Effector memory CD4-positive, alpha-beta T cell (primary cell): Measurements from ENCODE around the gene SULT2B1.

Experiments used
- DNase-seq, 3 donors: peaks; one replicate each; pipeline ENCODE4 v3.0.0-alpha.2; 2020
- H3K27ac ChIP-seq: 2 replicates; pipeline ENCODE4 v1.7.0; 2013; ENCODE audit warnings: mild to moderate bottlenecking, low read length, moderate library complexity; ENCODE audit not compliant: insufficient read depth, poor library complexity, severe bottlenecking
- H3K27me3 ChIP-seq: replicated peaks from 2 replicates; pipeline ENCODE4 v1.7.0; 2013; ENCODE audit warnings: mild to moderate bottlenecking, low read length; ENCODE audit not compliant: insufficient read depth, control insufficient read depth, poor library complexity, severe bottlenecking
- H3K36me3 ChIP-seq: 2 replicates; pipeline ENCODE4 v1.7.0; 2013; ENCODE audit warnings: mild to moderate bottlenecking, low read length, moderate library complexity; ENCODE audit not compliant: control insufficient read depth, insufficient read depth
- H3K4me1 ChIP-seq: 2 replicates; pipeline ENCODE4 v1.7.0; 2013; ENCODE audit warnings: low read length, mild to moderate bottlenecking; ENCODE audit not compliant: control insufficient read depth, insufficient read depth, poor library complexity, severe bottlenecking
- H3K4me3 ChIP-seq: 2 replicates; pipeline ENCODE4 v1.7.0; 2013; ENCODE audit warnings: low read length, low read depth, mild to moderate bottlenecking; ENCODE audit not compliant: insufficient read depth, poor library complexity, severe bottlenecking
- H3K9me3 ChIP-seq: 2 replicates; pipeline ENCODE4 v1.7.0; 2013; ENCODE audit warnings: mild to moderate bottlenecking, low read length, moderate library complexity; ENCODE audit not compliant: control insufficient read depth

The SULT2B1 gene

DNA sequence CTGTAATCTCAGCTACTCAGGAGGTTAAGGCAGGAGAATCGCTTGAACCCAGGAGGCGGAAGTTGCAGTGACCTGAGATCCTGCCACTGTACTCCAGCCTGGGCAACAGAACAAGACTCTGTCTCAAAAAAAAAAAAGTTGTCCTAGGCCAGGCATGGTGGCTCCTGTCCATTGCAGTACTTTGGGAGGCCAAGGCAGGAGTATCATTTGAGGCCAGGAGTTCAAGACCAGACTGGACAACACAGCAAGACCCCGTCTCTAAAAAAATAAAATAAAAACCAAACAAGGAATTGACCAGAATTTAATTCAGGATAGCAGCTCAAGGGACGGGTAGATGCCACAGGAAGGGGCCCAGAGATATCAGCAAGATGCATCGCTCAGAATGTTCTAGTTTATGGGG is 4.9 kb downstream of the SULT2B1 start:
- no peaks in the 10 kb centered on the region for H3K9me3 ChIP-seq
- H3K27me3 ChIP-seq: no peaks in the 10 kb centered on the region
- no peak overlapping the region for H3K4me3 ChIP-seq
- H3K4me1 ChIP-seq: no peaks in the 10 kb centered on the region
- no peaks in the 10 kb centered on the region for H3K36me3 ChIP-seq
- no peak overlapping the region for H3K27ac ChIP-seq
- no peak for DNase-seq

DNA sequence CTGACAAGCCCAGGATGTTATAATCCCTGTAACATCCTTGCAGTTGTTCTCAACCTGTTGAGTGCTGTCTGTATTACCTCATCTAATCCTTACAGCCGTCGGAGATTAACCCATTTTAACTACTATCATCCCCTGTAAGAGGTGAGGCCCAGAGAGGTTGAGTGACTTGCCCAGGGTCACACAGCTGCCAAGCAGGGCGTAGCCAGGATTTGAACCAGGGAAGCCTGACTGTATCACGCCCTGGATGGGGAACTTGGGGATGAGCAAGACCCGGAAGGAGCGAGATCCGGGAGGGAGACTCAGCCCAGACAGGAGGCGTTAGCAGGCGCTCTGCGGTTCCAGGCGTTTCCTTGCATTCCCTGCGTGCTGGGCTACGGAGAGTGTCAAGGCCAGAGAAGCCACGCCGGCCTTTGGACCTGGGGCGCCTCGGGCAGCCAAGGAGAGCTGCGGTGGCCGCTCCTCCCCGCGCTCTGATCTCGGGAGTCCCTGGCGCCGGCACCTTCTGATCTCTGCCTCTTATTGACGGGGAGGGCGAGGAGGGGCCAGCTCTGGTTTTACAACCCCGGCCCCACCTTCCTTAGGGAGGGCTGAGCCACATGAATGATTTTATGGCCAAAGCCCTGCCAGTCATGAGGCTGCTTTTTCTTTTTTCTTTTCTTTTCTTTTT is 6.2 kb downstream of the SULT2B1 start:
- no peaks in the 10 kb centered on the region for H3K4me1 ChIP-seq
- no peaks in the 10 kb centered on the region for H3K36me3 ChIP-seq
- H3K27ac ChIP-seq: no peak overlapping the region
- H3K4me3 ChIP-seq: no peak overlapping the region
- DNase-seq: no peak
- no peaks in the 10 kb centered on the region for H3K27me3 ChIP-seq
- no peaks in the 10 kb centered on the region for H3K9me3 ChIP-seq

DNA sequence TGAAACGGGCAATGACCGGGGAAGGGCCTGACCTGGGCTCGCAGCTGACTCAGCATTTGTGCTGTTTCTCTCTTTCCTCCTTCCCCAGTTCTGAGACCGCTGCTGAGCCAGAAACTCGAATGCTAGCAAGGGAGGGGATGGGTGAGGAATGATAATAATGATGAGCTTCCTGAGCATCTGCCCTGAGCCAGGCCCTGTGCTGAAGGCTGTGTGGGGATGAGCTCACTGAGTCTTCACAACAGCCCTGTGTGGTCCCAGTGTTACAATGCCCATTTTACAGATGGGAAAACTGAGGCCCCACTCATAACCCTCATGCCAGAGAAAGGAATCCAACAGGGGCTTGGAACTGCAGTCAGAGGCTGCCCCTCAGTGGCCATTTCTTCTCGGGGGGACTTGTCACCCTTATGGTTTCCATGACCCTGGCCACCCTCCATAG is 8.1 kb downstream of the SULT2B1 start:
- Histone ChIP-seq H3K27me3 (no peaks in the 10 kb centered on the region), H3K9me3 (no peaks in the 10 kb centered on the region), H3K36me3 (no peaks in the 10 kb centered on the region), H3K4me3 (no peak overlapping the region), H3K4me1 (no peaks in the 10 kb centered on the region), H3K27ac (no peak overlapping the region)
- no peak for DNase-seq

DNA sequence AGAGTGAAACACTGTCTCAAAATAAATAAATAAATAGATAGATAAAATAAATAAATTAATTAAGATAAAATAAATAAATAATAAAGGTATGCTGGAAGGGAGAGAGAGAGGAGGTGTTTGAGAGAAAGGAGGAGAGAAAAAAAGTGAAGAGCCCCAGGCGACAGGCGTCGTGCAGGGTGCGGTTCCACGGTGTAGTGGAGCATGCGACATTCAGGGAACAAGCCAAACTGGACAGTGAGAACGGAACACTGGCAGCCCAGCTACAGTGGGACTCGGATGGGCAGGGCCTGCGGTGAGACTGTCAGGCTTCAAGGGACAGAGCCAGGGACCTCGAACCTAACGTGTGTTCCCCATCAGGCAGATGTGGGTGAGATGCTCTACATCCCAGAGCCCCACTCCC is 9.4 kb downstream of the SULT2B1 start:
- no peaks in the 10 kb centered on the region for H3K4me1 ChIP-seq
- H3K36me3 ChIP-seq: no peaks in the 10 kb centered on the region
- no peak overlapping the region for H3K4me3 ChIP-seq
- H3K27me3 ChIP-seq: no peaks in the 10 kb centered on the region
- no peaks in the 10 kb centered on the region for H3K9me3 ChIP-seq
- no peak for DNase-seq
- no peak overlapping the region for H3K27ac ChIP-seq

DNA sequence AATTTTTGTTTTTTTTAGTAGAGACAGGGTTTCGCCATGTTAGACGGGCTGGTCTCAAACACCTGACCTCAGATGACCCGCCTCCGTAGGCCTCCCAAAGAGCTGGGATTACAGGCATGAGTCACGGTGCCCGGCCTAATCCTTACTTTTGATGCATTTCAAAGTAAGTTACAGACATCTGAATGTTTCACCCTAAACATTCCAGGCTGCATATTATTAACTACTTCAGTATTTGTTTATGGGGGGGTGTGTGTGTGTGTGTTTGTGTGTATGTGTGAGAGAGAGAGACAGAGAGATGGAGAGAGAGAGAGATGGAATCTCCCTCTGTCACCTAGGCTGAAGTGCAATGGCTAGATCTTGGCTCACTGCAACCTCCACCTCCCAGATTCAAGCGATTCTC is 13.1 kb downstream of the SULT2B1 start:
- no peak for DNase-seq
- H3K27me3 ChIP-seq: no peaks in the 10 kb centered on the region
- no peak overlapping the region for H3K4me3 ChIP-seq
- H3K9me3 ChIP-seq: no peaks in the 10 kb centered on the region
- no peak overlapping the region for H3K27ac ChIP-seq
- H3K4me1 ChIP-seq: no peaks in the 10 kb centered on the region
- no peaks in the 10 kb centered on the region for H3K36me3 ChIP-seq

DNA sequence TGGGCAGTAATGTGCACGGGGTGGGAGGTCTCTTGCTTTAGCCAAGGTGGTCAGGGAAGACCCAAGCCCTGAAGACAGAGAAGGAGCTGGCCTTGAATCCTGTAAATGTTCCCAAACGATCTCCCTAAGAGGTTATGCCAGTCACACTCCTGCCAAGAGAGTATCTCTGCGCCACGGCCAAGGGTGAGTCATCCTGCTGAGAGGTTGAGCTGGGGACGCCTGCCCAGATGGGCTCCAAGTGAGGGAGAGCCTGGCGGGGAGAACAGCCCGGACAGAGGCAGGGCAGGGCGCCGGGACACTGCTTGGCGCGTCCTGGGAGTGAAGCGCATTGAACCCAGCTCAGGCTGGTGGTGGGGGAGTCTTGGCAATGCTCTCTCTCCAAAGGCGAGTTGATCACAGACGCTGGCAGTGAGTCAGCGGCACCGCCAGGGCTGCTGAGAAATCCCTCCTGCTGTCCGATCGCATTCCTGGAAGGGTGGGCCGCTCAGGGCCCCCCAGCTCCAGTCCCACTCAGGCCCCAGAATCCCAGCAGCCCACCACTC is 16.4 kb downstream of the SULT2B1 start:
- no peaks in the 10 kb centered on the region for H3K36me3 ChIP-seq
- H3K27ac ChIP-seq: no peak overlapping the region
- no peaks in the 10 kb centered on the region for H3K9me3 ChIP-seq
- H3K27me3 ChIP-seq: no peaks in the 10 kb centered on the region
- no peaks in the 10 kb centered on the region for H3K4me1 ChIP-seq
- no peak overlapping the region for H3K4me3 ChIP-seq
- DNase-seq: no peak

DNA sequence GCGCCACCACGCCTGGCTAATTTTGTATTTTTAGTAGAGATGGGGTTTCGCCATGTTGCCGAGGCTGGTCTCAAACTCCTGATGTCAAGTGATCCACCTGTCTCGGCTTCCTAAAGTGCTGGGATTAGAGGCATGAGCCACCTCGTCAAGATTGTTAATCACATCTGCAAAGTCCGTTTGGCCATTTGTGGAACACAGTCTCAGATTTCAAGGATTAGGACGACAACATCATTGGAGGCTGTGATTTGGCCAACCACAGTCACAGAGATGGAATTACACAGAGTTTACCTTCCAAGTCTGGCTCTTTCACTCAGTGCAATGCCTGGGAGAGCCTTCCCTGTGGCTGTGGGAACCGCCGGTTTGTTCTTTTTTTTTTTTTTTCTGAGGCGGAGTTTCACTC is 17.8 kb downstream of the SULT2B1 start:
- H3K4me1 ChIP-seq: no peaks in the 10 kb centered on the region
- no peaks in the 10 kb centered on the region for H3K36me3 ChIP-seq
- H3K9me3 ChIP-seq: no peaks in the 10 kb centered on the region
- H3K27ac ChIP-seq: no peak overlapping the region
- no peaks in the 10 kb centered on the region for H3K27me3 ChIP-seq
- DNase-seq: no peak
- no peak overlapping the region for H3K4me3 ChIP-seq

DNA sequence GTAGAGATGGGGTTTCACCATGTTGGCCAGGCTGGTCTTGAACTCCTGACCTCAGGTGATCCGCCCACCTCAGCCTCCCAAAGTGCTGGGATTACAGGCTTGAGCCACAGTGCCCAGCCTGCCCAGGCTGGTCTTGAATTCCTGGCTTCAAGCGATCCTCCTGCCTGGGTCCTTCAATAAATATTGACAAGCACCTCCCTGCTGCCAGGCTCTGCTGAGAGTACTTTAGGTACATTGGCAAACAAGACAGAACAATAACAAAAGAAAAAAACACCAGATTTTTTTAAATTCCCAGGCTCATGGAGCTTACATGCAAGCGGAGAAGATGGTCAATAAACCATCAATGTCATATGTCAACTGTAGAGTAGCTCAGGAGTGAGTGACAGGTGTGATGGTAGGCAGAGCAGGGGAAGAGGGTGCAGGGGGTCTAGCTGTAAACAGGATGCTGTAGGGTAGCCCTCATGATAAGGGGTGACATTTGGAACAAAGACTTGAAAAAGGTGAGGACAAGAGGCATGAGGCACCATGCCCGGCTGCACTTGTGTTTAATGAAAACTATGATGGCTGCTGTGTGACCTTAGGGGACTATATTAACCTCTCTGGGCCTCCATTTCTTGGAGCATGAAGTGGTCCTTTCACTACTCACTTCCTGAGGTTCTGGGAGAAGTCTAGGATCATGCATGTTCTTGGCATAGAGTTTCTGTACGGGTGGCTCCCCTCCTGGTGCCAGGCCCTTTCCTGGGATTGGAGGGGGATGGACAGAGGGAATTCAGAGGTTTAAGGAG is 19.6 kb downstream of the SULT2B1 start:
- H3K4me3 ChIP-seq: no peak overlapping the region
- H3K27me3 ChIP-seq: no peaks in the 10 kb centered on the region
- no peaks in the 10 kb centered on the region for H3K4me1 ChIP-seq
- DNase-seq: no peak
- no peaks in the 10 kb centered on the region for H3K9me3 ChIP-seq
- no peak overlapping the region for H3K27ac ChIP-seq
- H3K36me3 ChIP-seq: no peaks in the 10 kb centered on the region

DNA sequence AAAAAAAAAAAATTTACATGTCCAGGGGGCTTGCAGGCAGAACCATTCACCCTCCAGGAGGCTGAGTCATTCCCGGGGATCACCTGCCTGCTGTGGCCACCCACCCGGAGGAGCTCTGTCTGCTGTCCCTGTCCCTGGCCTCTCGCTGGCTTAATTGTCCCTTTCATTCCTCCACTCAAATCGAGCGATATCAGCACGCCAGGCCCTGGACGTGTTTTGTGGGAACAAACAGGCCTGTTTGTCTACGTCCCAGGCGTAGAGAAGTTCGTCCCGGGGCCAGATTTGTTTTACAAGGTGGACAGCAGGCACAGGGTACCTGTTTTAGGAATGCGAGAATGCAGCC is 21.2 kb downstream of the SULT2B1 start:
- Histone ChIP-seq H3K4me3 (no peak overlapping the region), H3K9me3 (no peaks in the 10 kb centered on the region), H3K27me3 (no peaks in the 10 kb centered on the region), H3K27ac (no peak overlapping the region), H3K36me3 (no peaks in the 10 kb centered on the region), H3K4me1 (no peaks in the 10 kb centered on the region)
- DNase-seq: no peak

DNA sequence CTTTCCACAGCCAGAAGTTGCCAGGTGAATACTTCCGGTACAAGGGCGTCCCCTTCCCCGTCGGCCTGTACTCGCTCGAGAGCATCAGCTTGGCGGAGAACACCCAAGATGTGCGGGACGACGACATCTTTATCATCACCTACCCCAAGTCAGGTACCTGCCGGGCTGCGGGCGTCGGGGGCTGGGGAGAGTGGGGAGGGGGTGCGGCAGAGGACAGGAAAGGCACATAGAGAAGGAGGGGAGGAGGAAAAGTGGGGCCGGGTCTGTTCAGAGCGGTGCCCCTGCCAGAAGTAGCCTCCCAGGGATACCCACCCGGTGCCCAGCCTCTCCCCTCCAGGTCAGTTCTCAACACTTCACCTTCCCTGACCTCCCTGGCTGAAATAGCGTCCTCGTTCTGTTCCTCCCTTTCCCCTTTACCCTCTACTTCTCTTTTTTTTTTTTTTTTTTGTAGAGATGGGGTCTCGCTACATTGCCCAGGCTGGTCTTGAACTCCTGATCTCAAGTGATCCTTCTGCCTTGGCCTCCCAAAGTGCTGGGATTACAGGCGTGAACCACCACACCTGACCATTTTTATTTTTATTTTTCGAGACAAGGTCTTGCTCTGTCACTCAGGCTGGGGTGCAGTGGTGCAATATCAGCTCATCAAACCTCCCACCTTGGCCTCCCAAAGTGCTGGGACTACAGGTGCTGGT is 24.1 kb downstream of the SULT2B1 start:
- Histone ChIP-seq H3K4me1 (no peaks in the 10 kb centered on the region), H3K9me3 (no peaks in the 10 kb centered on the region), H3K36me3 (no peaks in the 10 kb centered on the region), H3K4me3 (no peak overlapping the region), H3K27me3 (no peaks in the 10 kb centered on the region), H3K27ac (no peak overlapping the region)
- DNase-seq: no peak
